Brain microvascular endothelial cell (primary cell): ENCODE results near the gene HOXA2.

Source experiments
- DNase-seq: peaks from one replicate; pipeline ENCODE4 v3.0.0-alpha.2; 2020
- H3K27ac ChIP-seq: fragments of 250-450 bp; sonication (Bioruptor Pico); 2 replicates; pipeline ENCODE4 v1.5.1; 2020; ENCODE audit warnings: mild to moderate bottlenecking, moderate library complexity
- H3K27me3 ChIP-seq: fragments of 250-450 bp; sonication (Bioruptor Pico); replicated peaks from 2 replicates; pipeline ENCODE4 v1.5.1; 2020; ENCODE audit warnings: mild to moderate bottlenecking
- H3K36me3 ChIP-seq: fragments of 250-450 bp; sonication (Bioruptor Pico); replicated peaks from 2 replicates; pipeline ENCODE4 v1.5.1; 2020; ENCODE audit warnings: mild to moderate bottlenecking
- H3K4me3 ChIP-seq: 2 replicates; pipeline ENCODE4 v1.5.1; 2011; ENCODE audit warnings: low read depth, mild to moderate bottlenecking, control low read depth, low read length, moderate library complexity
- CTCF ChIP-seq: IDR thresholded peaks from 2 replicates; pipeline ENCODE4 v1.5.1; 2011; ENCODE audit warnings: low read depth, mild to moderate bottlenecking, moderate library complexity, low read length, control low read depth, inconsistent platforms; ENCODE audit errors: missing control alignments
- in situ Hi-C: cut with HindIII; loops from 2 replicates; pipeline ENCODE4 v1.10.0; 2017; ENCODE audit warnings: low sequenced_read_pairs, low pct_ligation_motif_present

HOXA2 gene

GRCh38 chr7:27106901-27107240, 4.4 kb upstream of the HOXA2 start:
- Histone ChIP-seq H3K4me3 (no peak overlapping the region), H3K27ac (no peak overlapping the region), H3K36me3 (no peaks in the 10 kb centered on the region), H3K27me3 (peaks cover 98% of the 10 kb centered on the region)
- in situ Hi-C loops, result no loop called here
- TF ChIP-seq CTCF, result no peak
- no peak for DNase-seq

- peaks cover 98% of the 10 kb centered on the region for H3K27me3 ChIP-seq
- no peak for DNase-seq
- no peak for TF ChIP-seq CTCF
- H3K36me3 ChIP-seq, result no peaks in the 10 kb centered on the region
- peak overlapping the region; percentile 38 for H3K4me3 ChIP-seq
- in situ Hi-C loops, result no loop called here
- no peak overlapping the region for H3K27ac ChIP-seq
These were observed 3.9 kb upstream of the HOXA2 start for GRCh38 chr7:27106181-27106900.

- no peak for TF ChIP-seq CTCF
- Histone ChIP-seq H3K4me3 (no peak overlapping the region), H3K27ac (no peak overlapping the region), H3K36me3 (no peaks in the 10 kb centered on the region), H3K27me3 (peaks cover 98% of the 10 kb centered on the region)
- in situ Hi-C loops, result no loop called here
- no peak for DNase-seq
These were observed 3.0 kb upstream of the HOXA2 start for GRCh38 chr7:27105301-27106031.

GRCh38 chr7:27104341-27105058, 2.0 kb upstream of the HOXA2 start:
- TF ChIP-seq CTCF, result no peak
- H3K4me3 ChIP-seq, result no peak overlapping the region
- in situ Hi-C loops, result no loop called here
- H3K36me3 ChIP-seq, result no peaks in the 10 kb centered on the region
- no peak for DNase-seq
- H3K27ac ChIP-seq, result no peak overlapping the region
- peaks cover 97% of the 10 kb centered on the region for H3K27me3 ChIP-seq

- H3K4me3 ChIP-seq, result peak overlapping the region; percentile 35
- TF ChIP-seq CTCF, result no peak
- no peak for DNase-seq
- H3K27ac ChIP-seq, result no peak overlapping the region
- peaks cover 97% of the 10 kb centered on the region for H3K27me3 ChIP-seq
- no peaks in the 10 kb centered on the region for H3K36me3 ChIP-seq
- in situ Hi-C loops, result no loop called here
These were observed 1.2 kb upstream of the HOXA2 start for GRCh38 chr7:27103489-27104226.
